Measurements from ENCODE around the gene MYEOV. TPM values are rescaled to one million over a fixed set of nuclear protein-coding genes. Genes with fewer than 3 reads are reported as not detected.
A peak's percentile ranks its signal among the peaks of the same experiment; 100 is the strongest.

Gene MYEOV
- total and polyA plus RNA-seq, 9 of the 15 experiments (the other 6 are each of a cell fraction or from before 2014, with no cell fraction given) = 10.2 to 133 (median 32.2) TPM

GRCh38 chr11:69298267-69299022 lies 4.5 kb downstream of the MYEOV start (continued):
- TF ChIP-seq, protein P1, sequence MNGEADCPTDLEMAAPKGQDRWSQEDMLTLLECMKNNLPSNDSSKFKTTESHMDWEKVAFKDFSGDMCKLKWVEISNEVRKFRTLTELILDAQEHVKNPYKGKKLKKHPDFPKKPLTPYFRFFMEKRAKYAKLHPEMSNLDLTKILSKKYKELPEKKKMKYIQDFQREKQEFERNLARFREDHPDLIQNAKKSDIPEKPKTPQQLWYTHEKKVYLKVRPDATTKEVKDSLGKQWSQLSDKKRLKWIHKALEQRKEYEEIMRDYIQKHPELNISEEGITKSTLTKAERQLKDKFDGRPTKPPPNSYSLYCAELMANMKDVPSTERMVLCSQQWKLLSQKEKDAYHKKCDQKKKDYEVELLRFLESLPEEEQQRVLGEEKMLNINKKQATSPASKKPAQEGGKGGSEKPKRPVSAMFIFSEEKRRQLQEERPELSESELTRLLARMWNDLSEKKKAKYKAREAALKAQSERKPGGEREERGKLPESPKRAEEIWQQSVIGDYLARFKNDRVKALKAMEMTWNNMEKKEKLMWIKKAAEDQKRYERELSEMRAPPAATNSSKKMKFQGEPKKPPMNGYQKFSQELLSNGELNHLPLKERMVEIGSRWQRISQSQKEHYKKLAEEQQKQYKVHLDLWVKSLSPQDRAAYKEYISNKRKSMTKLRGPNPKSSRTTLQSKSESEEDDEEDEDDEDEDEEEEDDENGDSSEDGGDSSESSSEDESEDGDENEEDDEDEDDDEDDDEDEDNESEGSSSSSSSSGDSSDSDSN (IDR thresholded peaks at IDR 0.05; ENCODE audit: borderline replicate concordance in 1 of 2, low read depth in 2 of 2, low read length in 2 of 2) = peak; percentile 55 to 86; a peak in 3 of 4 replicates
- TF ChIP-seq E2F3 (CRISPR knock-in tag; IDR thresholded peaks at IDR 0.05) = no peak
- TF ChIP-seq RNF2 (IDR thresholded peaks at IDR 0.05) = peak; percentile 73; the same call in 1 of the 2 replicates
- no peak for TF ChIP-seq ZNF431 (CRISPR knock-in tag; IDR thresholded peaks at IDR 0.05)
- peak; percentile 24; the same call in 1 of the 2 replicates for TF ChIP-seq SAFB (IDR thresholded peaks at IDR 0.05; ENCODE audit: borderline replicate concordance, low read depth, low read length)
- TF ChIP-seq TBL1XR1 (IDR thresholded peaks at IDR 0.05; ENCODE audit: low read length in 2 of 2) = no peak; a peak in 1 of 4 replicates
- TF ChIP-seq CTBP1 (IDR thresholded peaks at IDR 0.05; ENCODE audit: borderline replicate concordance) = peak; percentile 9; the same call in 1 of the 2 replicates
- no peak for TF ChIP-seq MTA2 (IDR thresholded peaks at IDR 0.05; ENCODE audit: low read depth)
- 0 out of 2 replicates have a peak, but pooled peaks have one; percentile 6 for TF ChIP-seq CBFA2T3 (IDR thresholded peaks at IDR 0.05)
- TF ChIP-seq KLF13 (tag; IDR thresholded peaks at IDR 0.05; ENCODE audit: borderline replicate concordance, low read depth) = no peak
- TF ChIP-seq, protein P2, sequence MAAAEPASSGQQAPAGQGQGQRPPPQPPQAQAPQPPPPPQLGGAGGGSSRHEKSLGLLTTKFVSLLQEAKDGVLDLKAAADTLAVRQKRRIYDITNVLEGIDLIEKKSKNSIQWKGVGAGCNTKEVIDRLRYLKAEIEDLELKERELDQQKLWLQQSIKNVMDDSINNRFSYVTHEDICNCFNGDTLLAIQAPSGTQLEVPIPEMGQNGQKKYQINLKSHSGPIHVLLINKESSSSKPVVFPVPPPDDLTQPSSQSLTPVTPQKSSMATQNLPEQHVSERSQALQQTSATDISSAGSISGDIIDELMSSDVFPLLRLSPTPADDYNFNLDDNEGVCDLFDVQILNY (CRISPR knock-in tag; IDR thresholded peaks at IDR 0.05) = no peak
- no peak for TF ChIP-seq NR2C1 (IDR thresholded peaks at IDR 0.05)
- TF ChIP-seq NR2C1 (tag; IDR thresholded peaks at IDR 0.05) = peak; percentile 57
- TF ChIP-seq SIN3A (IDR thresholded peaks at IDR 0.05; ENCODE audit: borderline replicate concordance in 2 of 2, control insufficient read depth in 1 of 2, low read depth in 2 of 2, low read length in 2 of 2) = no peak
- TF ChIP-seq NCOA1 (IDR thresholded peaks at IDR 0.05; ENCODE audit: low read depth) = peak; percentile 56
- TF ChIP-seq, protein P3, sequence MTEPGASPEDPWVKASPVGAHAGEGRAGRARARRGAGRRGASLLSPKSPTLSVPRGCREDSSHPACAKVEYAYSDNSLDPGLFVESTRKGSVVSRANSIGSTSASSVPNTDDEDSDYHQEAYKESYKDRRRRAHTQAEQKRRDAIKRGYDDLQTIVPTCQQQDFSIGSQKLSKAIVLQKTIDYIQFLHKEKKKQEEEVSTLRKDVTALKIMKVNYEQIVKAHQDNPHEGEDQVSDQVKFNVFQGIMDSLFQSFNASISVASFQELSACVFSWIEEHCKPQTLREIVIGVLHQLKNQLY (CRISPR knock-in tag; conservative IDR thresholded peaks at IDR 0.05) = no peak
- 0 out of 2 replicates have a peak, but pooled peaks have one; percentile 16 for TF ChIP-seq SPI1 (IDR thresholded peaks at IDR 0.05; ENCODE audit: borderline replicate concordance, low read depth, low read length)
- TF ChIP-seq ETS2 (tag; IDR thresholded peaks at IDR 0.05; ENCODE audit: borderline replicate concordance, poor library complexity, severe bottlenecking) = no peak
- TF ChIP-seq MYC (IDR thresholded peaks at IDR 0.05; ENCODE audit: low read depth, low read length) = peak; percentile 81
- TF ChIP-seq MYC (CRISPR knock-in tag; IDR thresholded peaks at IDR 0.05; ENCODE audit: borderline replicate concordance, low read depth) = no peak
- 0 out of 4 replicates have a peak, but pooled peaks have one; percentile 9 to 70 for TF ChIP-seq ETV6 (IDR thresholded peaks at IDR 0.05; ENCODE audit: borderline replicate concordance in 1 of 2, low read depth in 2 of 2, low read length in 1 of 2)
- no peak for TF ChIP-seq ETV6 (CRISPR knock-in tag; IDR thresholded peaks at IDR 0.05; ENCODE audit: borderline replicate concordance)
- 0 out of 2 replicates have a peak, but pooled peaks have one; percentile 33 for TF ChIP-seq ZBTB7A (IDR thresholded peaks at IDR 0.05; ENCODE audit: borderline replicate concordance, control insufficient read depth, low read depth, low read length)
- no peak for TF ChIP-seq FOXP1 (CRISPR knock-in tag; IDR thresholded peaks at IDR 0.05)

Data from K562 (cell line).